SH-SY5Y (cell line): Measurements from ENCODE around the gene HDAC10.

Source experiments
- GATA2 ChIP-seq: IDR thresholded peaks from 2 replicates; pipeline ENCODE4 v1.6.1; 2011; ENCODE audit warnings: mild to moderate bottlenecking, low read depth, low read length
- GATA3 ChIP-seq: IDR thresholded peaks from 2 replicates; pipeline ENCODE4 v1.6.1; 2011; ENCODE audit warnings: low read depth, mild to moderate bottlenecking, low read length, moderate library complexity

Gene HDAC10

DNA sequence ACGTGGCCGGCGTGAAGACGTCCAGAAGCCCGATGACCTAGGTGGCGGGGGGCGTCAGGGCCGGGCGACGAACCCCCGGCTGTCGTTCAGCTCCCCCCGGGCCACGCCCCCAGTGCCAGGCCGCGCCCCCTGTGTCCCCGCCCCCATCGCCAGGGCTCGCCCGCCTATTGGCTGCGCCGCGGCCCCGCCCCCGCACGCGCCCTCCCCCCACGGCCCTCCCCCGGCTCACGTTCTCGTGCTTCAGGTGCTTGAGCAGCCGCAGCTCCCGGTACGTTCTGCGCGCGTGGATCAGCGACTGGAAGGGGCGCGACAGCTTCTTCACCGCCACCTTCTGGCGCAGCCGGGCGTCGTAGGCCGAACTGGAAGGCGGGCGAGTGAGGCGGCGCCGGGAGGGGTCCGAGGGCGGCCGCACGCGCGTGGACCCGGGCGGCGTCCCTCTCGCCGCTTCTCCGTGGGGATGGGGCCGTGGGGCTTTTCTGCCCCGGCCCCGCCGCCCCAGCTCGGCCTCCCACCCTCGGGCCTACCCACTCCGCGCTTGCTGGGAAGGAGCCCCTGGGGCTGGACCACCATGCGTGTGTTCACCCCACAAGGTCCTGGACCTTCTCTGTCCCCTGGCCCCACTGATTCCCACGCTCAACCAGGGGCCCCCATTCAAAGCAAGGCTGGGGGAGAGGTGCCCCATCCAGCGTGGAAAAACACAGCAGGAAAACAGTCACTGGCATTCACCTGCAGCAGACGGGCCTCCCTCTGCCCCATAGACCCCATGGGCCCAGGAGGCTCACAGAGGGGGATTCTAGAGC lies 16.7 kb upstream of the HDAC10 start:
- TF ChIP-seq GATA3 (no peak), GATA2 (no peak)

GRCh38 chr22:50266994-50267393 lies 15.9 kb upstream of the HDAC10 start:
- no peak for TF ChIP-seq GATA2
- no peak for TF ChIP-seq GATA3

- no peak for TF ChIP-seq GATA3
- no peak for TF ChIP-seq GATA2
Measured at GRCh38 chr22:50264946-50265669, 14.0 kb upstream of the HDAC10 start.

DNA sequence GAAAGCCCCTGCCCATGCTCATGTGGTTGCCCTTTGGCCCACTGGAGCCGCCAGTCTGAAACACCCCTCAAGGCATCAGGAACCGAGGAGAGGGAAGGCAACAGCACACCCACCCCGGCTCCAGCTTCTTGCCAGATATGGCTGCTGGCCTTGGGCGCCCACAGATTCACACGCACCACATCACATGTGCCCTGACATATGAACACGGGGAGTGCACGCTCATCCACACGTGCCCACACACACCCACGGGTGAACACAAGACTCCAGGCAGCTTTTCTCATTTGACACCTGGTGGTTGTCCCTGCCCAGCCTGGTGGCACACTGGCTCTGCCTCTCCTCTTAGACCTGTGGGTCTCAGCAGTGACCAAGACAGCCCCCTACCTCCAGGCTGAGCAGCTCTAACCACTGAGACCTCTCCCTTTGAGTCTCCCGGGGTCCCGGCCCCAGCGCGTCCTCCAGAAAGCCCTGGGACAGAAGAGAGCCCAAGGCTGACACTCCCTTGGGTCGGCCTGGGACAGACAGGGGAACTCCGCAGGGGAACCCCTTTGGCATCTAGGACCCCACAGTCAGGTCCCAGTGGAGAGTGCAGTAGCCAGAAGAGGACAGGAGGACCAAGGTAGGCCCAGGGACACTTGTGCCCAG lies 13.2 kb upstream of the HDAC10 start:
- TF ChIP-seq GATA3 (no peak), GATA2 (no peak)

DNA sequence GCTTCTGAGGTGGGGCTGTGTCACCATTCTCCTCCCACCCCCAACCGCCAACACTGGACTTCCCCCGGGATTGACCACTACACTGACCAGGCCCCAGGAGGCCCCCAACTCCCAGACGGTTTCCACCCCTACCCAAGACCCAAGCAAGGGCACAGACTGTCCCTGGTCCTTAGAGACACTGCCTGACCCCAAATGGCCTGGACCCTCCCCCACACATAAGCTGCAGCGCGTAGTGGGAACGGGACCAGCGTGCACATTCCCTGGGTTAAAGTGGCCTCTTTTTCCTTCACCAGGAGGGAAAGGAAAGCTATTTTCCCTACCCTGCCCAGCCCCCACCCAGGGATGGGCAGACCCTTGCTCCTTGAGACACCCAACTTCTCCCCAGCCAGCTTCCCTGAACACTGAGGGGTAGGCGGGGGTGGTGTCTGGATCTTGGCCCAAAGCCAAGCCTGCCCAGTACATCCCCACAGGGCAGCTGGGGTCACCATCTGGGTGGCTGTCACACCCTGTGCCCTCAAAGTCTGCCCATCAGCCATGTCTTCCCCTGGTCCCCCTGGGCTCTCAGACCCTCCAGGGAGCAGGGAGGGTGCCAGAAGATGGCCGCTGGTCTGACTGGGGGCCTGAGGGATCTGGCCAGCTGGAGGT lies 12.0 kb upstream of the HDAC10 start:
- no peak for TF ChIP-seq GATA2

DNA sequence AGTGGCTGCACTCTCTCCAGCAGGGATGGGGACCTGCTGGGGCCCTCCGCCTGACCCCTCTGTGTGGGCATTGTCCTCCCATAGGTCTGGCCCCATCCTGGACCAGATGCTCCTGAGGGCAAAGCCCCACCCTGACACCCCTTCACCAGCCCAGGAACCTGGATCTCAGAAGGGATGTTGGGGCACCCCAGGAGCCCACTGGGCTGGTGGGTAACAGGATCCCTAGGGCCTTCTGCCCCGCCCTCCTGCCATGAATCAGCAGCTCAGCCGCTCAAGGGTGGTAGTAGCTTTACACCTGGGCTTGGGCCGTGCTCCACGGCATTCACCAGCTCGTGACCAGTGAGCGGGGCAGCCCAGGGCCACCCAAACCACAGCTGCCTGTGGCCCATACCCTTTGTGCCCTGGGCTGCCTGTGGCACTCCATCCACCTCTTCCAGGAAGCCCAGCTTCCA lies 11.4 kb upstream of the HDAC10 start:
- no peak for TF ChIP-seq GATA2
- no peak for TF ChIP-seq GATA3

DNA sequence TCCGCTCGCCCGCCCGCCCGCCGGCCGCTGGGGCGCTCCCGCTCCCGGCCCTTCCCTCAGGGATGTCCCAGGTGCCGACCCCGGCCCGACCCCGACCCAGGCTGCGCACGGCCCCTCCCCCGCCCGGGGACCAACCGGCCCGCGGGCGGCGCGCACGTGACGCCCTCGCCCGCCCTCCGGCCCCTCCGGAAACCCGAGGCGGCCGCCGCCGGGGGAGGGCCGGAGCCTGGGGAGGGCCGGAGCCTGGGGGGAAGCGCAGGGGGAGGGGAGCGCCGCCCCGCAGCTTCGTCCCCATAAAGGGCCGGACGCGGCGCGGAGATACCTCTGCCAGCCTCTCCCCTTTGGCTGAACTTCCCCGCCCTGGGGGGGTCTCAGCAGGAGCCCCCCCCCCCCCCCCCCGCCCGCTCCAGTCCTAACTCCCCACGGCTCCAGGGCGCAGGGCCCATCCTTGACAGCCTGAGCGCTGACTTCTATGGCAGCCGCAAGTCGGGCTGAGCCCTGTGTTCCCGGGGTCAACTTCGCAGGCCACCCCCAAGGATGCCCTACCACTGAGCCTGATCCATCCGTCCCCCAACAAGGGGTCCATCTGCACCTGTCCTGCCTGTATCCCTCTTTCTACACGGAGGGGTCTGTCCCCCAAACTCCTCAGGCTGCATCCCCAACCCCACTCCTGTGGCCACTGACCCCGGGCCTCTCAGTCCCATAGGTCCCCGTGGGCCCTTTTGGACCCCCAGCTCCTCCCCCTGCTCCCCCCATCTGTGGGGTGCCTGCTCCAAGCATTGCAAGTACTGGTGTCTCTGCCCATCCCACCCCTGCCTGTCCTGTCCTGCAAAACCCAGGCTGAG lies 10.8 kb upstream of the HDAC10 start, which contains the start of gene MAPK12:
TSS of gene MAPK12 (minus strand) at position 69 of the 845 bp plus-strand sequence. CDS start 174 bp downstream, outside the sequence.
- TF ChIP-seq GATA2 (no peak), GATA3 (no peak)

DNA sequence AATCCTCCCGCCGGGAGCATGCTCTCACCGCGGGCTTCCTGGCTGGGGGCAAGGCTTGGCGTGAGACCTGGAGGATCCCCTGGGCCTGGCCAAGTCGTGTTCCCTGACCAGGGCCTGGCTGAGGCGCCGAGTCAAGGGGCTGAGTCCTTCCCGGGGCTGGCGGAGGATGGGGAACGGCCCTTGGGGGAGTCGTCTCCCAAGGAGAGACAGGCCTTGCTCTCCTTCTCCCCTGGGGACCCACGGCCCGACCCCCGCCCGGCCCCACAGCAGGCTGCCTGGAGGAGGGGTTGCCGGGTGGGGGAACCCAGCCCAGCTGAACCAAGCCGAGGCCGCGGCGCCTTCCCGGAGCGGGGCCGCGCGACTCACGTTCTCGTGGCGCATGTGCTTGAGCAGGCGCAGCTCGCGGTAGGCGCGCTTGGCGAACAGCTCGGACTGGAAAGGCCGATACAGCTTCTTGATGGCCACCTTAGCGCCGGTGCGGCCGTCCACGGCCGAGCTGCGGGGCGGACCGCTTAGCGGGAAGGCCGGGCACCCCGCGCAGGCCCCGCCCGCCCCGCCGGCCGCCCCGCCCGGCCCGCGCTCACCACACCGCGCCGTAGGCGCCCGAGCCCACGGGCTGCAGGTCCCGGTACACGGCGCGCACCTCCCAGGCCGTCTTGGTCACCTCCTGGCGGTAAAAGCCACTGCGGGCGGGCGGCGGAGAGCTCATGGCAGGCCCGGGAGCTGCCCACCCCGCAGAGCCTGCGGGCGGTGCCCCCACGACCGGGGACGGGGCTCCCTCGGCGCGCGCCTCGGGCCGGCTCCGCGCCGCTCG lies 9.9 kb upstream of the HDAC10 start:
- TF ChIP-seq GATA3 = no peak
- TF ChIP-seq GATA2 = no peak

DNA sequence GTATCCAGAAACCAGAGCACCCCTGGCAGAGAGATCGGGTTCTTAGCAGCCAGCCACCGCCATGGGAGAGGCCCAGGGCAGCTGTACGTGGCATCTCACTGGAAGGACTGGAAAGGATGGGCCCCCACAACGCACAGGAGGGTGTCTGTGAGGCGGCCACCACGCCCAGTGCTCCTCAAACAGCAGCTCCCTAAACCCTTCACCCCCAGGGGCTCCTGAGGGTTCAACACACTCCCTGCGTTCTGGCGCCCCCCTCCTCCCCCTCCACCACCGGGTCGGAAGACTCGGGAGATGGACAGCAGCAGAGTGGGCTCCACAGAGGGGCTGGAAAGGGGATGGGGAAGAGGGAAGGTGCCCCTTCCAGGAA lies 9.4 kb upstream of the HDAC10 start:
- no peak for TF ChIP-seq GATA3

DNA sequence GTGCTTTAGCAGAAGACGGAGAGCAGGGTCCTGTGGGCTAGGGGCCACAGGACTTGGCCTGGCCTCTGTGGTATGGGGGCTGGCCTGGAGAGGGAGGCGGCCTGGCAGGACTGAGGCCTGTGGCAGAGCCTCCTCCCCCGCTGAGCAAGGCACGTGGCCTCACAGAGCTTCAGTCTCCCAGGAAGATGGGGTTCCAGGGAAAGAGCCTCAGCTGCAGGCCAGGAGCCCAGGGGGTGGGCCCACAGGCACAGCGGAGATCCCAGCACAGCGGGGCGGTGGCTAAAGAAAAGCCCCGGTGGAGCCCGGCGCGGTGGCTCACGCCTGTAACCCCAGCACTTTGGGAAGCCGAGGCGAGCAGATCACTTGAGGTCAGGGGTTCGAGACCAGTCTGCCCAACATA lies 8.2 kb upstream of the HDAC10 start:
- TF ChIP-seq GATA3 = no peak
- no peak for TF ChIP-seq GATA2

GRCh38 chr22:50258361-50259292 lies 7.6 kb upstream of the HDAC10 start:
- TF ChIP-seq GATA2 = no peak
- TF ChIP-seq GATA3 = no peak
